IMR-90 (cell line): ENCODE data around the gene ERVFRD-1. TPM values are rescaled to one million over a fixed set of nuclear protein-coding genes. Genes with fewer than 3 reads are reported as not detected.

ENCODE experiments used
- ATAC-seq: fragments of 200-7000 bp; cut with Tn5 transposase; 2 replicates; pipeline ENCODE4 v1.9.1; 2020; ENCODE audit warnings: low read depth, mild to moderate bottlenecking, moderate library complexity
- BruUV-seq: library from RNA; stranded (reverse); fragments of 400-500 nt; replicated peaks from 2 replicates; lab custom pipeline; 2021; lab: Mats Ljungman, UMichigan
- CTCF ChIA-PET: fragments of 300-600 bp; formaldehyde crosslinking; extraction: SDS; loops from one replicate; lab custom pipeline; 2021; ENCODE audit warnings: antibody characterized with exemption; lab: Yijun Ruan, JAX
- POLR2A ChIA-PET: fragments of 300-600 bp; sonication (Branson Sonifier 250); formaldehyde crosslinking; loops from one replicate; lab custom pipeline; 2022; ENCODE audit warnings: antibody characterized with exemption; ENCODE audit not compliant: unreplicated experiment; lab: Charles Lee
- DNase-seq: peaks from one replicate; pipeline ENCODE4 v3.0.0; 2013
- H2AFZ ChIP-seq: replicated peaks from 2 replicates; pipeline ENCODE3; 2013; ENCODE audit warnings: low read length, mild to moderate bottlenecking; ENCODE audit not compliant: poor library complexity
- H2AK5ac ChIP-seq: 2 replicates; pipeline ENCODE4 v1.6.1; 2013; ENCODE audit warnings: low read depth, low read length, inconsistent platforms
- H2AK9ac ChIP-seq: replicated peaks from 2 replicates; pipeline ENCODE3; 2013; ENCODE audit warnings: mild to moderate bottlenecking, low read depth, low read length, moderate library complexity; ENCODE audit not compliant: poor library complexity
- H2BK120ac ChIP-seq: 2 replicates; pipeline ENCODE4 v1.6.1; 2013; ENCODE audit warnings: low read depth, low read length, inconsistent platforms
- H2BK15ac ChIP-seq: 3 replicates; pipeline ENCODE4 v1.6.1; 2013; ENCODE audit warnings: low read depth, low read length, inconsistent platforms
- H2BK20ac ChIP-seq: 2 replicates; pipeline ENCODE4 v1.6.1; 2013; ENCODE audit warnings: low read depth, mild to moderate bottlenecking, inconsistent platforms, low read length, moderate library complexity
- H2BK5ac ChIP-seq: 2 replicates; pipeline ENCODE4 v1.6.1; 2013; ENCODE audit warnings: mild to moderate bottlenecking, low read depth, low read length, inconsistent platforms; ENCODE audit not compliant: poor library complexity, severe bottlenecking
- H3K14ac ChIP-seq: replicated peaks from 2 replicates; pipeline ENCODE4 v1.6.1; 2013; ENCODE audit warnings: low read depth, low read length, inconsistent platforms
- H3K18ac ChIP-seq: 2 replicates; pipeline ENCODE4 v1.6.1; 2013; ENCODE audit warnings: low read depth, low read length, control low read depth
- H3K23ac ChIP-seq: 2 replicates; pipeline ENCODE4 v1.6.1; 2013; ENCODE audit warnings: low read depth, low read length, inconsistent platforms
- H3K27ac ChIP-seq: 2 replicates; pipeline ENCODE4 v1.5.1; 2013; ENCODE audit warnings: mild to moderate bottlenecking, control low read depth, low read length; ENCODE audit not compliant: insufficient read depth
- H3K27me3 ChIP-seq: 2 replicates; pipeline ENCODE4 v1.6.1; 2013; ENCODE audit warnings: low read length; ENCODE audit not compliant: control insufficient read depth, insufficient read depth
- H3K36me3 ChIP-seq: 2 replicates; pipeline ENCODE4 v1.6.1; 2013; ENCODE audit warnings: low read length, mixed read lengths; ENCODE audit not compliant: control insufficient read depth, insufficient read depth
- H3K4ac ChIP-seq: 2 replicates; pipeline ENCODE4 v1.6.1; 2013; ENCODE audit warnings: low read depth, low read length, inconsistent platforms
- H3K4me1 ChIP-seq: 2 replicates; pipeline ENCODE4 v1.6.1; 2013; ENCODE audit warnings: low read length, mixed read lengths; ENCODE audit not compliant: control insufficient read depth, insufficient read depth
- H3K4me2 ChIP-seq: 2 replicates; pipeline ENCODE4 v1.6.1; 2013; ENCODE audit warnings: low read depth, mild to moderate bottlenecking, control low read depth, low read length, moderate library complexity
- H3K4me3 ChIP-seq: 2 replicates; pipeline ENCODE4 v1.5.1; 2013; ENCODE audit warnings: low read depth, mild to moderate bottlenecking, control low read depth, low read length, moderate library complexity; ENCODE audit not compliant: insufficient read depth
- H3K56ac ChIP-seq: 2 replicates; pipeline ENCODE4 v1.6.1; 2013; ENCODE audit warnings: low read length, inconsistent platforms; ENCODE audit not compliant: insufficient read depth; ENCODE audit errors: extremely low read depth
- H3K79me1 ChIP-seq, 2 experiments: 2 replicates each; pipeline ENCODE4 v1.6.1; 2013; ENCODE audit warnings: low read length in 2 of 2, inconsistent platforms in 1 of 2, low read depth in 1 of 2
- H3K9ac ChIP-seq: 2 replicates; pipeline ENCODE4 v1.6.1; 2013; ENCODE audit warnings: low read depth, low read length, control low read depth
- H3K9me1 ChIP-seq: 2 replicates; pipeline ENCODE4 v1.6.1; 2013; ENCODE audit warnings: low read length, inconsistent platforms; ENCODE audit not compliant: insufficient read depth
- H3K9me3 ChIP-seq: 2 replicates; pipeline ENCODE4 v1.6.1; 2013; ENCODE audit warnings: low read length; ENCODE audit not compliant: control insufficient read depth, insufficient read depth
- H4K20me1 ChIP-seq: 2 replicates; pipeline ENCODE4 v1.6.1; 2013; ENCODE audit warnings: low read length, inconsistent platforms; ENCODE audit not compliant: insufficient read depth
- H4K5ac ChIP-seq: 2 replicates; pipeline ENCODE4 v1.6.1; 2013; ENCODE audit warnings: mild to moderate bottlenecking, low read depth, low read length, control low read depth
- H4K8ac ChIP-seq, 2 experiments: 2 replicates each; pipeline ENCODE4 v1.6.1; 2013; ENCODE audit warnings: low read depth in 2 of 2, low read length in 2 of 2, control low read depth in 1 of 2, inconsistent platforms in 1 of 2
- H4K91ac ChIP-seq: 2 replicates; pipeline ENCODE4 v1.6.1; 2013; ENCODE audit warnings: low read depth, low read length, inconsistent platforms; ENCODE audit not compliant: insufficient read depth
- BHLHE40 ChIP-seq: fragments of 150-350 bp; IDR thresholded peaks from 2 replicates; pipeline ENCODE4 v1.6.1; 2016; ENCODE audit warnings: mild to moderate bottlenecking, low read depth, low read length
- FOS ChIP-seq: fragments of 150-350 bp; IDR thresholded peaks from 2 replicates; pipeline ENCODE4 v1.6.1; 2016; ENCODE audit warnings: low read depth, low read length
- WGBS, 2 experiments: methylation state at CpG; one replicate each; pipeline versions ENCODE4 v1.1.5 to v1.1.7; 2013; ENCODE audit warnings: missing lambda C conversion rate in 2 of 2; ENCODE audit not compliant: insufficient read length in 1 of 2; ENCODE audit errors: extremely low coverage in 2 of 2; 5-methylcytosine and 5-hydroxymethylcytosine counted together
- dilution Hi-C: fragments of 300-500 bp; cut with HindIII; formaldehyde crosslinking; loops from one replicate; pipeline ENCODE4 v1.14.3; 2018; ENCODE audit warnings: low sequenced_read_pairs; ENCODE audit not compliant: unreplicated experiment
- in situ Hi-C: fragments of 300-500 bp; cut with MboI; formaldehyde crosslinking; loops from 3 replicates; pipeline ENCODE4 v1.14.3; 2019; ENCODE audit warnings: low sequenced_read_pairs, inconsistent platforms, mixed read lengths
- intact Hi-C: fragments of 100-400 bp; cut with micrococcal nuclease; formaldehyde crosslinking; loops from 2 replicates; pipeline ENCODE4 v1.10.0; 2022
- polyA plus RNA-seq, 3 experiments: library from polyadenylated mRNA; depleted of rRNA; stranded (reverse); fragments of >200 nt; gene quantifications; 2 replicates each; pipeline ENCODE4 v1.2.3, GENCODE V29; 2012; ENCODE audit warnings: low replicate concordance in 1 of 3
- total RNA-seq: library from RNA; depleted of rRNA; stranded (reverse); fragments of >200 nt; gene quantifications from 2 replicates; pipeline ENCODE4 v1.2.3, GENCODE V29; 2012

Gene ERVFRD-1
- total and polyA plus RNA-seq, 2 of the 4 experiments (the other 2 are of a cell fraction): not detected

DNA sequence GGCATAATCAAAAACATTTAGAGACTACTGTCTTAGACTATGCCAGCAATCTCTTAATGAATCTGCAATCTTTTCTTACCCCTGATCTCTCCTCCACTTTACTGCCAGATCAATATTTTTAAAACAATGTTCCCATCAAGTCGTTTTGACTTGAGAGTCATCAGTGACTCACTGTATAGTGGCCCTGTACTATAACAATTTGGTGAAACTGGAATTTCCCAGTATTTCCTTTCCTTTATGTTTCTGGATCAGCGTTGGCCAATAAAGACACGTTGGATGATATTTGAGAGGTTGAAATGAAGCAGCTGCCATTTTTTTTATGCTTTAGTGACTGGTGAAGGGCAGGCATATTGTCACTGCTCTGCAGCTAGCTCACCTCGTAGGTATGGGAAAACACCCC is 28.0 kb downstream of the ERVFRD-1 start:
- Histone ChIP-seq H2AK5ac (peak overlapping the region; percentile 97; the same call in 1 of the 2 replicates), H3K27ac (no peak overlapping the region), H3K9me3 (no peaks in the 10 kb centered on the region), H2BK15ac (peak overlapping the region; percentile 67; the same call in 2 of the 3 replicates), H3K79me1 (peaks cover 0 to 7% of the 10 kb centered on the region in 2 experiments; a peak in 1 of 4 replicates), H3K27me3 (no peaks in the 10 kb centered on the region), H3K4me2 (no peak overlapping the region), H3K4ac (peak overlapping the region; percentile 94), H2BK20ac (peak overlapping the region; percentile 98), H3K9ac (no peak overlapping the region), H2BK5ac (peak overlapping the region; percentile 50), H3K23ac (peak overlapping the region; percentile 94; the same call in 1 of the 2 replicates), H3K4me1 (peaks cover 5% of the 10 kb centered on the region; the same call in 1 of the 2 replicates), H3K14ac (peak overlapping the region; percentile 96; the same call in 1 of the 2 replicates), H4K20me1 (no peaks in the 10 kb centered on the region), H2AFZ (peak overlapping the region; percentile 15), H3K9me1 (peaks cover 14% of the 10 kb centered on the region), H2AK9ac (no peak overlapping the region), H4K91ac (peak overlapping the region; percentile 73), H2BK120ac (peak overlapping the region; percentile 97), H3K4me3 (no peak overlapping the region), H3K36me3 (no peaks in the 10 kb centered on the region), H4K8ac (peak overlapping the region; percentile 42 to 83; a peak in 3 of 4 replicates), H4K5ac (no peak overlapping the region), H3K56ac (no peak overlapping the region), H3K18ac (peak overlapping the region; percentile 64; the same call in 1 of the 2 replicates)
- in situ Hi-C loops: no loop called here
- BruUV-seq: no TSS peak
- intact Hi-C loops: no loop called here
- TF ChIP-seq FOS: peak; percentile 64; the same call in 1 of the 2 replicates
- no peak for TF ChIP-seq BHLHE40
- ChIA-PET POLR2A (no interaction called here), CTCF (interaction anchor here (0.5 to 0.6 kb wide), 2 partner anchors 15 to 40 kb away, joined by 3 to 6 read pairs; no protein-coding TSS in a partner anchor)
- ATAC-seq (peak; percentile 64), DNase-seq (peak; percentile 89)
- WGBS, 2 experiments: no CpG with 5 or more reads among the region's 4 CpGs
- dilution Hi-C loops: no loop called here
